Measurements from ENCODE around the gene CRLF1.
A peak's percentile ranks its signal among the peaks of the same experiment; 100 is the strongest.

CRLF1 gene

GRCh38 chr19:18603958-18604819 lies 2.4 kb downstream of the CRLF1 start (continued):
- TF ChIP-seq GLIS1 (tag by site-specific recombination; IDR thresholded peaks at IDR 0.05) (peak; percentile 30; the same call in 1 of the 2 replicates), GLIS2 (tag by site-specific recombination; IDR thresholded peaks at IDR 0.05) (peak; percentile 27; the same call in 1 of the 2 replicates), ZFHX2 (tag by site-specific recombination; conservative IDR thresholded peaks at IDR 0.05) (peak; percentile 19; the same call in 1 of the 2 replicates), ZNF777 (tag by site-specific recombination; IDR thresholded peaks at IDR 0.05; ENCODE audit: borderline replicate concordance) (no peak)

- Histone ChIP-seq H3K4me3 (ENCODE audit: low read depth, low read length) (no peak overlapping the region), H3K4me1 (ENCODE audit: control insufficient read depth, insufficient read depth, low read length) (no peaks in the 10 kb centered on the region; the same call in 1 of the 2 replicates), H3K9me3 (ENCODE audit: control insufficient read depth, insufficient read depth, low read depth, low read length) (no peaks in the 10 kb centered on the region), H3K36me3 (ENCODE audit: control insufficient read depth in 2 of 2, insufficient read depth in 1 of 2, low read length in 2 of 2) (no peaks in the 10 kb centered on the region), H3K27ac (ENCODE audit: extremely low read depth, low read depth, low read length) (no peak overlapping the region)
- POLR2A ChIA-PET: no interaction called here
- CTCF ChIA-PET: no interaction called here
- no peak for TF ChIP-seq ZBTB17 (tag by site-specific recombination; IDR thresholded peaks at IDR 0.05)
- TF ChIP-seq ZNF311 (tag by site-specific recombination; IDR thresholded peaks at IDR 0.05; ENCODE audit: borderline replicate concordance): no peak
- no peak for TF ChIP-seq ZNF174 (tag by site-specific recombination; IDR thresholded peaks at IDR 0.05)
- TF ChIP-seq ZNF394 (tag by site-specific recombination; IDR thresholded peaks at IDR 0.05; ENCODE audit: borderline replicate concordance): peak; percentile 32; the same call in 1 of the 2 replicates
- TF ChIP-seq ZNF623 (tag by site-specific recombination; IDR thresholded peaks at IDR 0.05): peak; percentile 98
- peak; percentile 41 for TF ChIP-seq GLIS1 (tag by site-specific recombination; IDR thresholded peaks at IDR 0.05)
- TF ChIP-seq ZNF501 (tag by site-specific recombination; IDR thresholded peaks at IDR 0.05): no peak
- peak; percentile 16; the same call in 1 of the 2 replicates for TF ChIP-seq HIC1 (tag by site-specific recombination; IDR thresholded peaks at IDR 0.05)
- TF ChIP-seq ZSCAN16 (tag by site-specific recombination; IDR thresholded peaks at IDR 0.05): no peak
- TF ChIP-seq HOXC10 (CRISPR knock-in tag; IDR thresholded peaks at IDR 0.05): no peak
- no peak for TF ChIP-seq ZNF777 (tag by site-specific recombination; IDR thresholded peaks at IDR 0.05; ENCODE audit: borderline replicate concordance)
- TF ChIP-seq ZNF555 (tag by site-specific recombination; conservative IDR thresholded peaks at IDR 0.05): no peak
- TF ChIP-seq ZNF560 (tag by site-specific recombination; IDR thresholded peaks at IDR 0.05; ENCODE audit: borderline replicate concordance): no peak
- peak; percentile 32; the same call in 1 of the 2 replicates for TF ChIP-seq ZIC2 (tag by site-specific recombination; IDR thresholded peaks at IDR 0.05)
- no peak for TF ChIP-seq ZBTB1 (tag by site-specific recombination; IDR thresholded peaks at IDR 0.05)
These were observed 3.2 kb downstream of the CRLF1 start for GRCh38 chr19:18603255-18603957.

GRCh38 chr19:18601875-18602274 lies 4.7 kb downstream of the CRLF1 start:
- Histone ChIP-seq H3K27ac (ENCODE audit: extremely low read depth, low read depth, low read length) (no peak overlapping the region), H3K4me3 (ENCODE audit: low read depth, low read length) (no peak overlapping the region), H3K9me3 (ENCODE audit: control insufficient read depth, insufficient read depth, low read depth, low read length) (no peaks in the 10 kb centered on the region), H3K36me3 (ENCODE audit: control insufficient read depth in 2 of 2, insufficient read depth in 1 of 2, low read length in 2 of 2) (no peaks in the 10 kb centered on the region), H3K4me1 (ENCODE audit: control insufficient read depth, insufficient read depth, low read length) (no peaks in the 10 kb centered on the region)
- CTCF ChIA-PET: interaction anchor here (1.0 kb wide), 1 partner anchor 10 kb away, joined by 3 read pairs; the partner anchor contains the start of gene TMEM59L
- no peak for TF ChIP-seq ZNF362 (tag by site-specific recombination; IDR thresholded peaks at IDR 0.05)
- peak; percentile 50 for TF ChIP-seq PRDM1 (tag by site-specific recombination; IDR thresholded peaks at IDR 0.05)
- POLR2A ChIA-PET: no interaction called here
